ENCODE measurements around the gene SLC26A11. TPM values are rescaled to one million over a fixed set of nuclear protein-coding genes. Genes with fewer than 3 reads are reported as not detected.

Gene SLC26A11
- total RNA-seq, 1 donor from 2014 or later, result 7.9 TPM

- no peak overlapping the region for H3K27ac ChIP-seq
- H3K27ac Mint-ChIP-seq, result no peak overlapping the region
- DNase-seq (ENCODE audit: low spot score), result no peak
- H3K9me3 Mint-ChIP-seq, result no peaks in the 10 kb centered on the region
- H3K27me3 Mint-ChIP-seq (ENCODE audit: insufficient read depth, low read depth), result peaks cover 4% of the 10 kb centered on the region
- no peaks in the 10 kb centered on the region for H4K20me1 ChIP-seq (ENCODE audit: low read depth)
- H3K36me3 ChIP-seq, result no peaks in the 10 kb centered on the region
- H3K4me3 Mint-ChIP-seq, result no peak overlapping the region
- H3K4me1 Mint-ChIP-seq, result peaks cover 8% of the 10 kb centered on the region
- H3K9me3 ChIP-seq (ENCODE audit: low read depth), result no peaks in the 10 kb centered on the region
- H2AFZ ChIP-seq (replicated peaks), result no peak overlapping the region
- no peaks in the 10 kb centered on the region for H3F3A ChIP-seq (ENCODE audit: low read depth)
- no peak for TF ChIP-seq CTCF (IDR thresholded peaks at IDR 0.05)
- TF ChIP-seq EZH2 (IDR thresholded peaks at IDR 0.05), result no peak
- no peak for TF ChIP-seq EZH2phosphoT487 (IDR thresholded peaks at IDR 0.05)
- peaks cover 13% of the 10 kb centered on the region for H3K36me3 Mint-ChIP-seq
- no peak overlapping the region for H3K4me3 ChIP-seq
- H3K27me3 ChIP-seq, result no peaks in the 10 kb centered on the region
- H3K4me2 ChIP-seq, result no peak overlapping the region
- H3K4me1 ChIP-seq, result no peaks in the 10 kb centered on the region
- H3K79me2 ChIP-seq (ENCODE audit: low read depth), result no peaks in the 10 kb centered on the region
- H3K9ac ChIP-seq, result no peak overlapping the region
Observed at GRCh38 chr17:80277751-80278671, 57.8 kb downstream of the SLC26A11 start.

- H3K4me3 Mint-ChIP-seq, result no peak overlapping the region
- no peaks in the 10 kb centered on the region for H4K20me1 ChIP-seq (ENCODE audit: low read depth)
- no peak for DNase-seq (ENCODE audit: low spot score)
Observed at GRCh38 chr17:80279895-80280294, 59.7 kb downstream of the SLC26A11 start.

GRCh38 chr17:80281516-80281915, 61.3 kb downstream of the SLC26A11 start:
- H3K4me1 ChIP-seq, result no peaks in the 10 kb centered on the region
- Mint-ChIP-seq H3K4me1 (peaks cover 7% of the 10 kb centered on the region), H3K9me3 (no peaks in the 10 kb centered on the region), H3K27me3 (ENCODE audit: insufficient read depth, low read depth) (peaks cover 4% of the 10 kb centered on the region), H3K4me3 (no peak overlapping the region), H3K27ac (no peak overlapping the region), H3K36me3 (peaks cover 5% of the 10 kb centered on the region)
- no peak overlapping the region for H3K27ac ChIP-seq
- H3K9ac ChIP-seq, result no peak overlapping the region
- no peak overlapping the region for H2AFZ ChIP-seq (replicated peaks)
- no peaks in the 10 kb centered on the region for H3K27me3 ChIP-seq
- no peak for TF ChIP-seq EZH2phosphoT487 (IDR thresholded peaks at IDR 0.05)
- no peak for TF ChIP-seq EZH2 (IDR thresholded peaks at IDR 0.05)
- TF ChIP-seq CTCF (IDR thresholded peaks at IDR 0.05), result no peak
- H3K4me3 ChIP-seq, result no peak overlapping the region
- DNase-seq (ENCODE audit: low spot score), result no peak
- H3K36me3 ChIP-seq, result no peaks in the 10 kb centered on the region
- no peaks in the 10 kb centered on the region for H4K20me1 ChIP-seq (ENCODE audit: low read depth)
- H3K79me2 ChIP-seq (ENCODE audit: low read depth), result no peaks in the 10 kb centered on the region
- no peaks in the 10 kb centered on the region for H3K9me3 ChIP-seq (ENCODE audit: low read depth)
- H3K4me2 ChIP-seq, result no peak overlapping the region
- no peaks in the 10 kb centered on the region for H3F3A ChIP-seq (ENCODE audit: low read depth)

More at GRCh38 chr17:80279895-80280294, 59.7 kb downstream of the SLC26A11 start:
- H3K36me3 Mint-ChIP-seq, result peaks cover 7% of the 10 kb centered on the region
- H2AFZ ChIP-seq (replicated peaks), result no peak overlapping the region
- no peak overlapping the region for H3K9ac ChIP-seq
- H3K4me2 ChIP-seq, result no peak overlapping the region
- no peaks in the 10 kb centered on the region for H3K27me3 ChIP-seq
- no peaks in the 10 kb centered on the region for H3K9me3 ChIP-seq (ENCODE audit: low read depth)
- TF ChIP-seq EZH2 (IDR thresholded peaks at IDR 0.05), result no peak
- no peak for TF ChIP-seq EZH2phosphoT487 (IDR thresholded peaks at IDR 0.05)
- no peak for TF ChIP-seq CTCF (IDR thresholded peaks at IDR 0.05)
- peak overlapping the region; percentile 57 for H3K27ac Mint-ChIP-seq
- no peaks in the 10 kb centered on the region for H3K36me3 ChIP-seq
- H3F3A ChIP-seq (ENCODE audit: low read depth), result no peaks in the 10 kb centered on the region
- H3K79me2 ChIP-seq (ENCODE audit: low read depth), result no peaks in the 10 kb centered on the region
- H3K27me3 Mint-ChIP-seq (ENCODE audit: insufficient read depth, low read depth), result peaks cover 4% of the 10 kb centered on the region
- no peak overlapping the region for H3K27ac ChIP-seq
- no peaks in the 10 kb centered on the region for H3K4me1 ChIP-seq
- H3K9me3 Mint-ChIP-seq, result no peaks in the 10 kb centered on the region
- peaks cover 9% of the 10 kb centered on the region for H3K4me1 Mint-ChIP-seq
- no peak overlapping the region for H3K4me3 ChIP-seq
